Esophagus squamous epithelium (tissue), 4 donors: Measurements from ENCODE around the gene CAPG.

Source experiments
- POLR2A ChIP-seq, 4 donors: fragments of 450-650 bp; IDR thresholded peaks; one replicate each; pipeline ENCODE4 v1.6.1; 2017; ENCODE audit warnings: antibody characterized with exemption in 4 of 4, mild to moderate bottlenecking in 4 of 4, moderate library complexity in 3 of 4
- TF ChIP-seq, protein P1 (sequence below), 6 experiments: fragments of 450-650 bp in 4 of 6; fragments of 200-600 bp in 2 of 6; sonication (generic) in 2 of 6; IDR thresholded peaks; one replicate each; pipeline ENCODE4 v1.5.1; 2016 to 2019; ENCODE audit warnings: antibody characterized with exemption in 6 of 6, mild to moderate bottlenecking in 4 of 6, moderate library complexity in 4 of 6

DNA sequence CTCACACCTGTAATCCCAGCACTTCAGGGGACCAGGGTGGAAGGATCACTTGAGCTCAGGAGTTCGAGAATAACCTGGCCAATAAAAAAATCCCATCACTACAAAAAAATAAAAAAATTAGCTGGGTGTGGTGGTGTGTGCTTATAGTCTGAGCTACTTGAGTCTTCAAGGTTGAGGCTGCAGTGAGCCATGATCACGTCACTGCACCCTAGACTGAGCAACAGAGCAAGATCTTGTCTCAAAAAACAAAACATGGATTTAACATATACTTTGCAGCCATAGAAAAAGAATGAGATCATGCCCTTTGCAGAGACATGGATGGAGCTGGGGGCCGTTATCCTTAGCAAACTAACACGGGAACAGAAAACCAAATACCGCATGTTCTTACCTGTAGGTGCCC, 30.6 kb upstream of the CAPG start:
- TF ChIP-seq, protein P1, sequence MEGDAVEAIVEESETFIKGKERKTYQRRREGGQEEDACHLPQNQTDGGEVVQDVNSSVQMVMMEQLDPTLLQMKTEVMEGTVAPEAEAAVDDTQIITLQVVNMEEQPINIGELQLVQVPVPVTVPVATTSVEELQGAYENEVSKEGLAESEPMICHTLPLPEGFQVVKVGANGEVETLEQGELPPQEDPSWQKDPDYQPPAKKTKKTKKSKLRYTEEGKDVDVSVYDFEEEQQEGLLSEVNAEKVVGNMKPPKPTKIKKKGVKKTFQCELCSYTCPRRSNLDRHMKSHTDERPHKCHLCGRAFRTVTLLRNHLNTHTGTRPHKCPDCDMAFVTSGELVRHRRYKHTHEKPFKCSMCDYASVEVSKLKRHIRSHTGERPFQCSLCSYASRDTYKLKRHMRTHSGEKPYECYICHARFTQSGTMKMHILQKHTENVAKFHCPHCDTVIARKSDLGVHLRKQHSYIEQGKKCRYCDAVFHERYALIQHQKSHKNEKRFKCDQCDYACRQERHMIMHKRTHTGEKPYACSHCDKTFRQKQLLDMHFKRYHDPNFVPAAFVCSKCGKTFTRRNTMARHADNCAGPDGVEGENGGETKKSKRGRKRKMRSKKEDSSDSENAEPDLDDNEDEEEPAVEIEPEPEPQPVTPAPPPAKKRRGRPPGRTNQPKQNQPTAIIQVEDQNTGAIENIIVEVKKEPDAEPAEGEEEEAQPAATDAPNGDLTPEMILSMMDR (IDR thresholded peaks at IDR 0.05), result no peak
- TF ChIP-seq POLR2A (IDR thresholded peaks at IDR 0.05), result no peak
